G401.6 (cell line): ENCODE measurements around the gene CAV2.
"Not testable (repeated sequence)": the region's sequence is repeated elsewhere in the genome, so short reads cannot be mapped to it uniquely, and the experiment has no call there.

Source experiments
- FAIRE-seq: peaks from 2 replicates; lab custom pipeline; 2012; peaks lifted over from hg19 to GRCh38; lab: Jason Lieb, UNC

Gene CAV2

GRCh38 chr7:116499168-116500077, at the start of gene CAV2:
TSS of gene CAV2 (plus strand) at chr7:116499738. CDS start at chr7:116499782, 44 bp downstream.
- FAIRE-seq, result no peak

- FAIRE-seq, result no peak
Measured at GRCh38 chr7:116449950-116450349, 49.6 kb upstream of the CAV2 start.

- FAIRE-seq, result no peak
Measured at GRCh38 chr7:116451957-116452729, 47.4 kb upstream of the CAV2 start.

- no peak for FAIRE-seq
Measured at GRCh38 chr7:116454377-116454776, 45.2 kb upstream of the CAV2 start.

GRCh38 chr7:116455009-116455408, 44.5 kb upstream of the CAV2 start:
- no peak for FAIRE-seq

- FAIRE-seq, result no peak
Measured at GRCh38 chr7:116455499-116455898, 44.0 kb upstream of the CAV2 start.

- no peak for FAIRE-seq
Measured at GRCh38 chr7:116461500-116461899, 38.0 kb upstream of the CAV2 start.

GRCh38 chr7:116463956-116464355, 35.6 kb upstream of the CAV2 start:
- no peak for FAIRE-seq

- no peak for FAIRE-seq
Measured at GRCh38 chr7:116464375-116464774, 35.2 kb upstream of the CAV2 start.

- FAIRE-seq, result no peak
Measured at GRCh38 chr7:116465125-116465524, 34.4 kb upstream of the CAV2 start.

GRCh38 chr7:116468534-116468933, 31.0 kb upstream of the CAV2 start:
- FAIRE-seq, result no peak

GRCh38 chr7:116477625-116478024, 21.9 kb upstream of the CAV2 start:
- FAIRE-seq, result no peak

GRCh38 chr7:116478834-116479233, 20.7 kb upstream of the CAV2 start:
- FAIRE-seq, result no peak

- FAIRE-seq, result no peak
Measured at GRCh38 chr7:116483271-116483942, 16.1 kb upstream of the CAV2 start.

- not testable (repeated sequence) for FAIRE-seq
Measured at GRCh38 chr7:116484389-116484788, 15.1 kb upstream of the CAV2 start.

- FAIRE-seq, result no peak
Measured at GRCh38 chr7:116487907-116488521, 11.5 kb upstream of the CAV2 start.

- FAIRE-seq, result no peak
Measured at GRCh38 chr7:116490351-116490750, 9.2 kb upstream of the CAV2 start.

- no peak for FAIRE-seq
Measured at GRCh38 chr7:116491887-116492653, 7.5 kb upstream of the CAV2 start.

- no peak for FAIRE-seq
Measured at GRCh38 chr7:116492654-116493109, 6.9 kb upstream of the CAV2 start.

GRCh38 chr7:116493449-116493848, 6.1 kb upstream of the CAV2 start:
- FAIRE-seq, result no peak

- no peak for FAIRE-seq
Measured at GRCh38 chr7:116494472-116494871, 5.1 kb upstream of the CAV2 start.
